IMR-90 (cell line): ENCODE measurements around the gene PALLD.

ENCODE experiments used
- CTCF ChIP-seq: conservative IDR thresholded peaks from 2 replicates; pipeline ENCODE4 v1.5.1; 2012; ENCODE audit warnings: mild to moderate bottlenecking, low read depth, low read length, improper control_type of control experiment
- MXI1 ChIP-seq: IDR thresholded peaks from 2 replicates; pipeline ENCODE4 v1.6.1; 2012; ENCODE audit warnings: low read depth, mild to moderate bottlenecking, low read length, moderate library complexity, borderline replicate concordance

- TF ChIP-seq CTCF, result no peak
- TF ChIP-seq MXI1, result no peak
Observed at GRCh38 chr4:168893807-168894206, 397.0 kb downstream of the PALLD start.
